NOMO-1 treated with DMSO at 0.1 percent for 48 hours (cell line): ENCODE data around the gene ARHGAP26.

Experiments used
- DNase-seq: peaks from one replicate; lab custom pipeline; 2025; ENCODE audit not compliant: unreplicated experiment; lab: John Stamatoyannopoulos, UW

Gene ARHGAP26

DNA sequence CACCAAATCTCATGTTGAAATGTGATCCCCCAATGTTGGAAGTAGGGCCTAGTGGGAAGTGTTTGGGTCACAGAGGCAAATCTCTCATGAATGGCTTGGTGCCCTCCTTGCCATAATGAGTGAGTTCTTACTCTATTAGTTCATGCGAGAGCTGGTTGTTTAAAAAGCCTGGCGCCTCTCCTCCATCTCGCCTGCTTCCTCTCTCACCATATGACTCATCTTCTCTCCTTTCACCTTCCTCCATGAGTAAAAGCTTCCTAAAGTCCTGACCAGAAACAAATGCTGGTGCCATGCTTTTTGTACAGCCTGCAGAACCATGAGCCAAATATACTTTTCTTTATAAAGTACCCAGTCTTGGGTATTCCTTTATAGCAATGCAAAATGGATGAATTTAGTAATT lies 20.9 kb upstream of the ARHGAP26 start:
- DNase-seq = peak; percentile 65

DNA sequence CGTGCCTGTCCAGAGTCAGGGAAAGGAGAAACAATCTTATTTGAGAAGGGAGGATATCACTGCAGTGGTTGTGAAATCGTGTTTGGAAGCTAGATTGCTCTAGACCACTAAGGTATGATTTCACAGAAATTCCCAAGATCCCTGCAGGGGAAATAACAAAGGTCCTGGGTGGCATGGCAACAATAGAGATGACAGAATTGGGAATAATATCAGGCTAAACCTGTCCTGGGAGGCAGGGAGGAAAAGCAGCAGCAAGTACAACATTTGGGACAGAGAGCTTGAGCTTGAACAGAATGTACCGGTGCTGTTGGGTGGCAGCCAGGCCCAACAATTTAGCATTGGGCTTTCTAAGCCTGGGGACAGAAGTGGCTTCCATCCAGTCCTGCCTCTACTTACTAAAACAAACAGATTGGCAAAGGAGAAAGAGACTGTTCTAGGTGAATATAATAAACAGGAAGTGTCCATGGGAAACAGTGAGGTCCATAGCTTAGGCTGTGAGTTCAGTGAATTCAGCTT lies 17.0 kb upstream of the ARHGAP26 start:
- DNase-seq = no peak

DNA sequence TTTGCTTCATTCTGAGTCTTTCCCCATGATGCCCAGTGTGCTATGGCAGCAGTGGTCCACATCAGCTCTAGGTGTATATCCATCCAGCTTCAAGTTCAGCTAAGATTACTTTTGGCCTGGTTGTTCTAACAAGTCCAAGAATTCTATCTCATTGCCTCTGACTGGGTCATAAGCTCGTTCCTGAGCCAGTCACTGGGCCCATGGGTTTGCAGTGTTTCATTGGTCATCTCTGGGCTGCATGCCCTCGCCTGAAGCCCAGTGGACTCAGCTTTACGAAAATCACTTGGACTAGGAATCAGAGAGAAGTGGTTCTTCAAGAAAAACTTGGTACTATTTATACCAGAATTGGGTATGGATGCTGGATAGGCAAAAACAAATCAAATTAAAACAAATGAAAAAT lies 16.1 kb upstream of the ARHGAP26 start:
- no peak for DNase-seq

DNA sequence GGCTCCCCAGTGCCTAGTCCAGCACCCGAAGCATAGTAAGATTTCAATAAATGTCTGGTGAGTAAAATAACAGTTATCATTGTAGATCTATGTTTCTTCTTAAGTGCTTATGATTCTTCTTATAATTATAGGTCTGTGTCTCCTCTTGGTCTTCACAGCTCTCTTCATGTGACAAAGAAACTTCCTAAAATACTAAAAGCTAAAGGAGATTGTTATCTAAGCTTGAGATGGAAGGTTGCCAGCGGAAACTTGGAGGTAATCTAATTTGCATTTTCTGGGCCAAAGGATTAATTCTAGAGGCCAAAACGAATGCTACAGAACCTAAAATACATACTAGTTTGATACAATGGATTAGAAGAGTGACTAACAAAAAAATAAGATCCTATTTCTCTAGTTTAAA lies 13.6 kb upstream of the ARHGAP26 start:
- no peak for DNase-seq

DNA sequence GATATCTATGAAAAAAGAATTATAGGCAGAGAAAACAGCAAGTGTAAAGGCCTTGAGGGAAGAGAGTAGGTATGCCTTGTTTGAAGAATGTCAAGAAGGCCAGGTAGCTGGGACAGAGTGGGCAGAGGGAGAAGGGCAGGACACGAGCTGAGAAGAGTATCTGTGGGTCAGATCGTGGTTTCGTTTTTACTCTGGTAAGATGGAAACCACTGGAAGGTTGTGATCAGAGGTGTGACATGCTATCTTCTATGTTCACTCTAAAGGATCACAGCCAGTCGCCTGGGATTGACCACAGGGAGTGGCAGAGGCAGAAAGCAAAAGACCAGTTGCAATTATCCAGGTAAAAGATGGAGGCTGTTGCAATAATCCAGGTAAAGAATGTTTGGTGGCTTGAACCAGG lies 12.6 kb upstream of the ARHGAP26 start:
- no peak for DNase-seq

DNA sequence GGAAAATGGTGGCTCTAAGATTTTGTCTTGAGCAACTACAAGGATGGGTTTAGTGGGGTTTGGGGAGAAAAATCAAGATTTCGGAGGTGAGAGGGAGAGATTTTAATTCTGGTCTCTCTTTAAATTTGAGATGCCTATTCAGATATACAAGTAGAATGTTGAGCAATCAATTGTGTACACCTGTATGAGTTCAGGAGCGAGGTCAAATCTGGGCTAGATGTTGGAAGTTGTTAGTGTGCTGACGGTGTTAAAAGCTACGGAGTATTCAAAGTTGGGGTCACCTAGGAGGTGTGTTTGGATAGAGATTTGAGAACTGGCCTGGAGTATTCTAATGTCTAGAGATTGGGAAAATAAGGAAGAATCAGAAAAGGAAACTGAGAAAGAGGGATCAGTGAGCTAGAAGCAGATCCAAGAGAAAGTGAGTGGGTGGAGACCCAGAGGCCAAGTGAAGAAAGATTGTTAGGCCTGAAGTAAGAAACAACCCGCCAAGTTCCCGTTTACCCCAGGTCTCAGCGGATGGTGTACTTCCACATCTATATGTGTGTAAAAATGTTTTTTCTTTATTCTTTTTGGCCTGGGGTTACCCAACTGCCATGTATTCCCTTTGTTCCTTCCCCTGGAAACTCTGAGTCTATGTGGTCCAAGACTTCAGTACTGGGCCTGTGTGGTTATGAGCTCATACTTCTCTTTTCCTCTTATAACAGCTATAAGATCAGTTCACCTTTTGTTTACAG lies 11.9 kb upstream of the ARHGAP26 start:
- peak; percentile 84 for DNase-seq

DNA sequence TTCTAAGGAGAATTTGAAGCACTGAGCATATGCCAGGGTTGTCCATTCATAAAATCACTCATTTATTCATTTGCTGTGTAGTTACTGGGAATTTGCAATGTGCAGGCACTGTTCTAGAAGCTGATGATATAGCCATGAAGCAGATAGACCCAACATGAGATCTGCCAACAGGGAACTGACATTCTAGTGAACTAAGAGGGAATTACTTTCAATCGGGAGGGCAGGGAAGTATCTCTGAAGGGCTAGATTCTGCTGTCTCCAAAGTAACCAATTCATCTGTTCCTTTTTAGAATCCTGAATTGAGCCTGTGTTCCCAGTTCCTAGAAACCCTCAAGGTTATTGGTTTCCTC lies 11.4 kb upstream of the ARHGAP26 start:
- no peak for DNase-seq

DNA sequence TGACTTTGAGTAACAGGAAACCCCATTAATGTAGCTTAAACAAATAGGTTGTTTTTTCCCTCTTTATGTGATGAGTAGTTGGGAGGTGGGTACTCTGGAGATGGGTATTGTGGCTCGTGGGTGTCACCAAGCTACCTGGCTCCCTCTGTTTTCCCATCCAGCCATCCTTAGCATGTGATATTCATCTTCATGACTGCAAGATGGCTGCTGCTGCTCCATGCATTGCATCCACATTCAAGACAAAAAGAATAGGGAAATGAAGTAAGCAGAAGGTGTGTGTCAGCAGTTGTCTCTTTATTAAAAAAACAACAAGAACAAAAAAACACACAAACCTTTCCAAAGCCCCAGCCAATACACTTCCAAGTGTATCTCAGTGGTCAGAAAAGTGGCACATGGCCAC lies 6.5 kb upstream of the ARHGAP26 start:
- no peak for DNase-seq

DNA sequence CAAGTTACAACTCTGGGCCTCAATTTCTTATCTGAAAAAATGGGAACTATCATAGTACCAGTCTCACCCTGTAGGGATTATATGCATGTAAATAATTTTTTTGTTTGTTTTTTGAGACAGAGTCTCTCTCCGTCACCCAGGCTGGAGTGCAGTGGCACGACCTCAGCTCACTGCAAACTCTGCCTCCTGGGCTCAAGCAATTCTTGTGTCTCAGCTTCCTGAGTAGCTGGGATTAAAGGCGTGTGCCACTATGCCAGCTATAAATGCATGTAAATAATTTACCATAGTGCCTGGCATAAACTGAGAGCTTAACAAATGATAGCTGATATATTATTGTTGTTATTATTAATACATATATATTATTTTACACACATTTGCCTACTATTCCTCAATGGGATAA lies 3.0 kb upstream of the ARHGAP26 start:
- no peak for DNase-seq

DNA sequence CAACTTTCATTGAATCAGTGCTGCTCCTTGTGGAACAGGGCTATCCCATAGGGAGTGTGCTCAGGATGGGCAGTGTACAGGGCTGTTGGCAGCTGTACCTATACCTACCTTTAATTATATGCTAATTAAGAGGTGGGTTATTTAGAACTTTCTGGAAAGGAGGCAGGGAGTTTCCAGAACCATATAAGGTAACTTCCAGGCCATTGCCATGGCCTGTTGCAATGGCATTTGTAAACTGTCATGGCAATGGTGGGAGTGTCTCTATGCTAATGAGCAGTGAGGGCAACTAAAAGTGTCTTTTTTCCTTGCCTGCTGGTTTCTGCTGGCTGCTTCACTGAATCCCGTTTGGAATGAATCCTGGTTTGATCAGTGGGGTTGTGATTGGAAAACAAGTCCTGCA lies 2.3 kb upstream of the ARHGAP26 start:
- no peak for DNase-seq

DNA sequence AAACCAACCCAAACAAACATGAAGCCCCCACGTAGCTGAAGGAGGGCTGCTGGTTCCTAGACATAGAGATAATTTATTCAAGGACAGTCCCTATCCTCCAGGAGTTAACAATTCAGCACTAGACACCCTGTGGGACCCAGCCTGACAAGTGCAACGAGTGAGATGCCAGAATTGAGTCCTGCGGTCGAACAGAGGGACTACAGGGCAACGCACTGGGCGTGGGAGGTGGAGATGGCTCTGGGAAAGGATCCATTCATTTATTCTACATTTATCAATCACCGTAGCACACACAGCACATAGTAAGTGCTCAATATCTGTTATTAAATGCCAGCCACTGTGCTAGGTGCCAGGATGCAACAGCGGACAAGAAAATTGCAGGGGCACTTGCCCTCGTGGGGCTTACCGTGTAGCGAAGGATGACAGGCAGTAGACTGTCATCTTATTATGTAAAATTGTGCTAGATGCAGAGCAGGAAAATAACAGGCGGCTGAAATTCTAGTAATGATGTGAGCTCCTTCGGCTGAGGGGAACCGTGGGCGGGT lies 855 bp upstream of the ARHGAP26 start:
- no peak for DNase-seq

DNA sequence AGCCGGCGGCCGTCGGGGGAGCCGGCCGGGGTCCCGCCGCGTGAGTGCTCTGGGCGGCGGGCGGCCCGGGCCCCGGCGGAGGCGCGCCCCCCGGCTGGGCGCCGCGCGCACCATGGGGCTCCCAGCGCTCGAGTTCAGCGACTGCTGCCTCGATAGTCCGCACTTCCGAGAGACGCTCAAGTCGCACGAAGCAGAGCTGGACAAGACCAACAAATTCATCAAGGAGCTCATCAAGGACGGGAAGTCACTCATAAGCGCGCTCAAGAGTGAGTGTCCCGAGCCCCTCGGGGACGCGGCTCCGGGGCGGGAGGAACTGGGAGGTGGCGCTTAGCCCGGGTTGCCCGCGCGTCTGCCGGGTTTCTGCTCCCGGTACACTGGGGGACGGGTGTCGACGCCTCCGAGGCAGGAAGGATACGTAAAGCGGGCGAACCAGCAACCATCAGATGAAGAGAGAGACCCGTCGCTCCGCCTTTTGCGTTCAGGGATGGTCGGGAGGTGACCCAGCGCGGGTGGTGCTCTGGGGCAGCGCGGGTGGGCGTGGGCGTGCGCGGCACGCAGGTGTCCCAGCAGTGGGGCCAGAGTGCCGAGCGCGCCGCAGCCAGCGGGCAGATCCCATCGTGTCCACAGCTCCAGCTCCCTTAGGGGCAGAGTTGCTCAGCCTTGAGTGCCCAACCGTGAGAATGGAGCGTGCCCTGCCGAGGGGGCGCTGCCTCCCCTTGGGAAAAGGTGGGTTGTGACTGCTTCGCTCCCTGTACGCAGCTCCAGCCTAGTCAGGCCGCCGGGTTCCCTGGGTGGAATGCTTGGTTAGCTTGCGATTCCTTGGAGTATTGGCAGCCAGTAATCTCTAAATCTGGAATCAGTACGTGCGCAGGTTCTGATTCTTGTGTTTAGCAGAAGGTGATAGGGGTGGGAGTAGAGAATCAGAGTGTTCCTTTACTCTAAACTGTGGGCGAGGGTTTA lies 753 bp downstream of the ARHGAP26 start:
- DNase-seq = peak; percentile 28

DNA sequence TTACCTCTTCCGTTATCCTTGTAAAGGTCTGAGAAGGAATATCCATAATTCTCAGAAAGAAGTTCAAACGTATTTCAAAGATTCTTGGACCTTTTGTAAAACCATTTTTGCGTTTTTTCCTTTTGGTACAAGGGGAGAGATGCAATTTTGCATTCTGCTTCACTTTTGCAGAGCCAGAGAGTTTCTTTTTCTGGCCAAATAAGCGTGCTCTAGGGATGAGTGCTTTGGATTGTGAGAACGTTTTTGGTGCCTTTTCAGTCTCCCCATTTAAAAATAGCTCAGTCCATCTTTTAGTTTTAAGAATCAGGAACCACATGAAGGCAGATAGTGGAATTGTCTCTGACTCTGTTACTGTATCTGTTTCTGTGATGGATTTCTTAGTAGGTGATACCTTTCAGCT lies 1.5 kb downstream of the ARHGAP26 start:
- no peak for DNase-seq

DNA sequence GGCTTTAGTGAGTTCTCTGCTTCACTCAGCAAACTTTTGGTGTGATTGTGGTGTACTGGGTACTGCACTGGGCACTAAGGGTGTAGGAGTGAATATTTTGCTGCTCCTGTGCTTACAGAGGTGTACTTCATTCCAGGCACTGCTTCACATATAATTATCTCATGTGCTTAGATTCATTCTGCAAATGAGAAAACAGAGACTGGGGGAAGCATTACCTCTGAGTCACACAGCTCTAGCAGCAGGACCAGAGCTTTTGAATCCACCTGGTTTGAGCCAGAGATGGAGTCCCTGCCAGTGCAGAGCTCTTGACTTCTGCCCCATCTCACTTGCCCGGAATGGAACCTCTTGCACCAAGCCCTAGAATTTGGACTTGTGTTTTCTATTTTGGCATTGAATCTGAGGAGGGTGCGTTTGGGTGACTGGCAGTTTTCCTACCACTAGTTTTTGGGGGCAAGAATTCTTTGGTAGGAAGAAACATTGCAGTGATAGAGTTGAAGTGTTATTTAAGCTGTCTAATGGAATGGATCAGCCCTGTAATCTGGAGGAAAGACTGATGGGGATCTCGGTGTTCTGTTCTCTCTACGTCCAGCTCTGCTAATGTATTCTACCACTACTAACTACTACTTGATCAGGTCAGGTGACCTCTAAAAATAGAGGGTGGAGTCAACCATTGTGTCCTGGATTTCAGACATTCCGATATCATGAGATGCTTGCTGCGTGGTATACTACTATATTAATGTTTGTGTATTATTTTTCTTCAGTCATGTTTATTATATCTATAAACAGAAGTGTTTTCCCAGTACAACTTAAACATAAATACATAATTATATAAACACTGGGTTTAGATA lies 2.5 kb downstream of the ARHGAP26 start:
- no peak for DNase-seq

DNA sequence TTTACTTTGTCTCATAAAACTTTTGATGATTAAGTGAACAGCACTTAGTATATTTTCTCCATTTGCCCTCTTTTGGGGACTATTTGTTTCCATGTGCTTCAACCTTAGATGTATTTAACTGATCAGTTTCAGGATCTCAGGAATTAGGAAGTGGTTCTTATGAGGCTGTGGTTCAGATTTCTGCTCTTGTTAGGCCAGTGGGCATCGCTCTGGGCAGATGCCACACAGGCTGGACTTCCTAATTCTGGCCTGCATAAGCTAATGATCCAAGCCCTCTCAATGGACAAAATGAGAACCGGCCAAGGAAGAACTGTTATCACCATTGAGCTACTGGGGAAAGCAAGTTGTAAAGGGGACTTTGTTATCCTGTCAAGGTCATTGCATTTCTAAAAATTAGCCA lies 6.9 kb downstream of the ARHGAP26 start:
- no peak for DNase-seq

DNA sequence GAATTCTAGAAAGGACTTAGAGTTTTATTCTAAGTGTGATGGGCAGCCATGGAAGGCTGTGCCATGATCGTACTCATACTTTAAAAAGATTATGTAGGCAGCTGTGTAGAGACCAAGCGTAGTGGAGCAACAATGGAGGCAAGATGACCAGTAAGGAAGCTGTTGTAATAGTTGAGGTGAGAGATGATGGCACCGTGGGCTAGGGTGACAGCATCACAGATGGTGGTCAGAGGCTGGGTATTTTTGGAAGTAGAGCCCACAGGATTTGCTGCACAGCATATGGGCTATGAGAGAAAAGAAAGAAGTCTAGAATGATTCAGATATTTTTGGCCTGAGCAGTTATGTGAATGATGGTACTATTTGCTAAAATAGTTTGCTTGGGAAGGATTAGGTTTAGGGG lies 7.7 kb downstream of the ARHGAP26 start:
- peak; percentile 48 for DNase-seq

DNA sequence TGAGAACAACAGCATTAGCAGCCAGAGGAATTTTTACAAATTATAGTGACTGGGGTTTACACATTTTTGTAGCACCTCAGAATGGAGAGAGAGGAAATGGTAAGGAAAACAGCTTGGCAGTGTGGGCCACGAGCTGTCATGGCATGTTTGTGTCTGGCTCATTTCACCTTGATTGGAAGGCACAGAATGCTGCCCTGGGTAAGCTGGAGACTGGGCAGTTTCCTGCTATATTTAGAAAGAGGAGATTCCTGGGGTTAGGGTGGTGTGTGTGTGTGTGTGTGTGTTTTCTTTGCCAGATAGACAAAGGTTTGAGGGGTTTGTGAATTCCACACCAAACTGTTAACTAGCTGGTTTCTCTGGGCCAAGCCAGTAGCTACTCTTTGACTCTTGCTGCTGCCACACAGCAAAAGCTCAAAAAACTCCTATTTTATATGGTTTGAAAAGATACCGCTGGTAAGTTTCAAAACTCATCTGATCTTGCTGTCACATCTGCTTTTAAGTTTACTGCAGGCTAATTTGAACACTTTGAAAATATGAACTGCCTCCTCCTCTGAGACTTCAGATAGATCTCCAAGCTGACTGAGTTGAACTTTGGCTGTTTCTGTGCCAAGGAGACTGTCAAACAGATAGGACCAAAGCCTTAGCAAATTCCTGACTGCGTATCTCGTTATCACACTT lies 9.1 kb downstream of the ARHGAP26 start:
- no peak for DNase-seq

DNA sequence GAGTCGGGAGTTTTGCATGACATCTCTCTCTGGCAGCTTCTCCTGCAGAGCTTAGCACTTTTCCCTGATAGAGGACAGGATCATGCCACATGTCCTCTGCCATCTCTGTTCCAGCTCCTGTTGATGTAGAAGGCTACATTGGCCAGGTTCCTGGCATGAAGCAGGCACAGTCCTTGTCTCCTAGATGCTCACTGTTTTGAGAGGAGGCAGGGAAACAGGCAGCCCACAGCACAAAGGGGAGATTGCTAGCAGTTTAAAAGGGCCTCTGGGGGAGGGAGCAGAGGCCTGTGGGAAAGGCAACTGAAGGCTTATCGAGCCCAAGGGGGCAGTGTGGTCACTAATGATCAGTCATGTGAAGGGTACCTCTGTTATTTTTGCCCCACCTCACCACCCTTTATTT lies 10.7 kb downstream of the ARHGAP26 start:
- DNase-seq = no peak

DNA sequence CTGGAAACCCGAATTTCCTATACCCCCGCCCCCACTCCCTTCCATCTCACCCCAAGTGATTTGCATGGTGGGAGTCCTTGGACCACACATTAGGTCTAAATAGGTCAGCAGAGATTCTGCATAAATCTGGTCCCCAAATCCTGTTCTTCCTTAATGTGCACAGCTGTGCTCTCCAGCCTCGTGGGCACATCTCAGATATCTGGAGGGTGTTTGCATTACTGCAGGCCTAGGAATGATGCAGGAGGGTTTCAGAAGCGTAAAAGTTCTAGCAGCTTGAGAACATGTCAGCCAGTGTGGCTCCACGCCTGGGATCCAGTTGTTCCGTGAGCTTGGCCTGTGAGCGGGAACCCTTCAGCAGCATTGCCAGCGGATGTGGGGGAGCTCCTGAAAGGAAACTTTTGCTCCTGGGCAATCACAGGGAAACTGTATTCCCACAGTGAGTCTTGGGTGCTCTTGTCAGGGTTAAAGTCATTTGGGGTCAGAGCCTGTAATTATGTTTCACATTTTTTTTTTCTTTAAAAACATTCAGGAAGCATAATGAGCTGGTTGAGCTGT lies 12.9 kb downstream of the ARHGAP26 start:
- DNase-seq = no peak
